Smooth muscle cell (in vitro differentiated cells): ENCODE data around the gene GNPDA2. TPM values are rescaled to one million over a fixed set of nuclear protein-coding genes. Genes with fewer than 3 reads are reported as not detected.
A peak's percentile ranks its signal among the peaks of the same experiment; 100 is the strongest.

ENCODE experiments used
- DNase-seq: peaks from one replicate; lab custom pipeline; 2025; ENCODE audit not compliant: unreplicated experiment; lab: John Stamatoyannopoulos, UW
- H2AFZ ChIP-seq: fragments of 200-600 bp; sonication (generic); 2 replicates; pipeline ENCODE4 v1.6.0; 2016; ENCODE audit warnings: antibody characterized with exemption, low read depth, mild to moderate bottlenecking
- H3F3A ChIP-seq: fragments of 200-600 bp; sonication (generic); 2 replicates; pipeline ENCODE4 v1.6.0; 2017; ENCODE audit warnings: antibody characterized with exemption, low read depth
- H3K27ac ChIP-seq: fragments of 200-600 bp; sonication (generic); 2 replicates; pipeline ENCODE4 v1.5.1; 2016; ENCODE audit warnings: low read depth, mild to moderate bottlenecking
- H3K27me3 ChIP-seq: fragments of 200-600 bp; sonication (generic); 2 replicates; pipeline ENCODE4 v1.6.1; 2016; ENCODE audit warnings: low read depth, mild to moderate bottlenecking
- H3K36me3 ChIP-seq: fragments of 200-600 bp; sonication (generic); 2 replicates; pipeline ENCODE4 v1.5.1; 2016; ENCODE audit warnings: low read depth
- H3K4me1 ChIP-seq: fragments of 200-600 bp; sonication (generic); 2 replicates; pipeline ENCODE4 v1.5.1; 2016; ENCODE audit warnings: low read depth
- H3K4me2 ChIP-seq: fragments of 200-600 bp; sonication (generic); 2 replicates; pipeline ENCODE4 v1.6.0; 2016; ENCODE audit warnings: mild to moderate bottlenecking
- H3K4me3 ChIP-seq: fragments of 200-600 bp; sonication (generic); 2 replicates; pipeline ENCODE4 v1.5.1; 2016; ENCODE audit warnings: mild to moderate bottlenecking
- H3K79me2 ChIP-seq: fragments of 200-600 bp; sonication (generic); 2 replicates; pipeline ENCODE4 v1.6.0; 2016; ENCODE audit warnings: low read depth, mild to moderate bottlenecking
- H3K9ac ChIP-seq: fragments of 200-600 bp; sonication (generic); 2 replicates; pipeline ENCODE4 v1.6.0; 2016; ENCODE audit warnings: low read depth
- H3K9me3 ChIP-seq: fragments of 200-600 bp; sonication (generic); replicated peaks from 2 replicates; pipeline ENCODE4 v1.5.1; 2016; ENCODE audit warnings: low read depth
- H4K20me1 ChIP-seq: fragments of 200-600 bp; sonication (generic); 2 replicates; pipeline ENCODE4 v1.6.0; 2016; ENCODE audit warnings: low read depth
- WGBS: methylation state at CpG from one replicate; pipeline ENCODE4 v1.1.7; 2016; ENCODE audit warnings: low lambda C conversion rate; 5-methylcytosine and 5-hydroxymethylcytosine counted together
- polyA plus RNA-seq: library from polyadenylated mRNA; unstranded; fragments of >200 nt; fragmentation: Nextera tagmentation; extraction: Ambion mirVana; gene quantifications from 2 replicates; pipeline ENCODE4 v1.2.1, GENCODE V29; 2016
- total RNA-seq: library from RNA; depleted of rRNA; stranded (reverse); fragments of >200 nt; gene quantifications from 2 replicates; pipeline ENCODE4 v1.2.3, GENCODE V29; 2014
- TF ChIP-seq, protein P1 (sequence below): fragments of 200-600 bp; sonication (generic); IDR thresholded peaks from 2 replicates; pipeline ENCODE4 v1.5.1; 2017; ENCODE audit warnings: borderline replicate concordance, mild to moderate bottlenecking, antibody characterized with exemption; ENCODE audit not compliant: insufficient read depth, poor library complexity, severe bottlenecking

The GNPDA2 gene
- total and polyA plus RNA-seq, 2 experiments from 2014 or later: 22.2 to 25.5 TPM

DNA sequence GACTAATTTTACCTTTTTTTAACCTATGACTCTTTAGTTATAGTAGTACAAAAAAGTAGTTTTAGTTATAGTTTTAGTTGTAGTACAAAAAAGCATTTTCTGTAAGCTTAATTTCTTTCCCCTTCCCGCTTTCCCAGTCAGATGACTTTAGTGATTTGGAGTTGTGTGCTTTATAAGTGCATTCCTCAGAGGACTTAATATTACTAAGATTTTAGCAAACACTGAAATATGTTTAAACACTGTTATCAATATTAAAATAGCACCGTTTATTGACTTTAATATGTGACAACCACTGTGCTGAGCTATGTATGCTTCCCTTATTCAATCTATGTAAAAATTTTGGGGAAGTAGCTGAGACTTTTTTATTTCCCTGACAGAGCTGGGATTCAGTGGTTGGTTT lies 25.3 kb downstream of the GNPDA2 start:
- H3K27ac ChIP-seq: no peak overlapping the region

DNA sequence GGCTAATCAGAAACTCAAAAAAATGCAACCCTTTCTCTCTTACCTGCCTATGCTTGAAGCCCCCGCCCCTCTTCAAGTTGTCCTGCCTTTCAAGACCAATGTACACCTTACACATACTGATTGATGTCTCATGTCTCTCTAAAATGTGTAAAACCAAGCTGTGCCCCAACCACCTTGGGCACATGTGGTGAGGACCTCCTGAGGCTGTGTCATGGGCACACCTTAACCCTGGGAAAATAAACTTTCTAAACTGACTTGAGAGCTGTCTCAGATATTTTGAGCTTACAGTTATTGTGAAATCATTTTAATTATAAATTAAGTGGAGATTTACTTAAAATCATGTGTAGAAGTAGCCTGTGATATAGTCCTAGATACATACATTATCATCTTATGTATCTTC lies 25.9 kb downstream of the GNPDA2 start:
- TF ChIP-seq, protein P1, sequence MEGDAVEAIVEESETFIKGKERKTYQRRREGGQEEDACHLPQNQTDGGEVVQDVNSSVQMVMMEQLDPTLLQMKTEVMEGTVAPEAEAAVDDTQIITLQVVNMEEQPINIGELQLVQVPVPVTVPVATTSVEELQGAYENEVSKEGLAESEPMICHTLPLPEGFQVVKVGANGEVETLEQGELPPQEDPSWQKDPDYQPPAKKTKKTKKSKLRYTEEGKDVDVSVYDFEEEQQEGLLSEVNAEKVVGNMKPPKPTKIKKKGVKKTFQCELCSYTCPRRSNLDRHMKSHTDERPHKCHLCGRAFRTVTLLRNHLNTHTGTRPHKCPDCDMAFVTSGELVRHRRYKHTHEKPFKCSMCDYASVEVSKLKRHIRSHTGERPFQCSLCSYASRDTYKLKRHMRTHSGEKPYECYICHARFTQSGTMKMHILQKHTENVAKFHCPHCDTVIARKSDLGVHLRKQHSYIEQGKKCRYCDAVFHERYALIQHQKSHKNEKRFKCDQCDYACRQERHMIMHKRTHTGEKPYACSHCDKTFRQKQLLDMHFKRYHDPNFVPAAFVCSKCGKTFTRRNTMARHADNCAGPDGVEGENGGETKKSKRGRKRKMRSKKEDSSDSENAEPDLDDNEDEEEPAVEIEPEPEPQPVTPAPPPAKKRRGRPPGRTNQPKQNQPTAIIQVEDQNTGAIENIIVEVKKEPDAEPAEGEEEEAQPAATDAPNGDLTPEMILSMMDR: no peak
- H3K79me2 ChIP-seq: no peaks in the 10 kb centered on the region
- no peak overlapping the region for H3K4me2 ChIP-seq
- no peaks in the 10 kb centered on the region for H3K27me3 ChIP-seq
- H4K20me1 ChIP-seq: no peaks in the 10 kb centered on the region
- H3K4me3 ChIP-seq: no peak overlapping the region
- H3K9me3 ChIP-seq: no peaks in the 10 kb centered on the region
- H3K36me3 ChIP-seq: peaks cover 27% of the 10 kb centered on the region
- DNase-seq: no peak
- 100% methylated on average over 1 of the region's 1 CpG for WGBS
- H3K27ac ChIP-seq: no peak overlapping the region
- no peak overlapping the region for H2AFZ ChIP-seq
- H3K4me1 ChIP-seq: no peaks in the 10 kb centered on the region
- no peak overlapping the region for H3K9ac ChIP-seq
- no peaks in the 10 kb centered on the region for H3F3A ChIP-seq

More for the DNA sequence above, 25.3 kb downstream of the GNPDA2 start:
- peaks cover 21% of the 10 kb centered on the region for H3K36me3 ChIP-seq
- no peaks in the 10 kb centered on the region for H3K9me3 ChIP-seq
- DNase-seq: no peak
- H4K20me1 ChIP-seq: no peaks in the 10 kb centered on the region
- no peak overlapping the region for H3K4me3 ChIP-seq
- TF ChIP-seq, protein P1: no peak
- no peaks in the 10 kb centered on the region for H3F3A ChIP-seq
- H2AFZ ChIP-seq: no peak overlapping the region
- 96% methylated on average over 2 of the region's 2 CpGs for WGBS
- H3K79me2 ChIP-seq: no peaks in the 10 kb centered on the region
- no peak overlapping the region for H3K4me2 ChIP-seq
- no peaks in the 10 kb centered on the region for H3K4me1 ChIP-seq
- H3K27me3 ChIP-seq: no peaks in the 10 kb centered on the region
- H3K9ac ChIP-seq: no peak overlapping the region

DNA sequence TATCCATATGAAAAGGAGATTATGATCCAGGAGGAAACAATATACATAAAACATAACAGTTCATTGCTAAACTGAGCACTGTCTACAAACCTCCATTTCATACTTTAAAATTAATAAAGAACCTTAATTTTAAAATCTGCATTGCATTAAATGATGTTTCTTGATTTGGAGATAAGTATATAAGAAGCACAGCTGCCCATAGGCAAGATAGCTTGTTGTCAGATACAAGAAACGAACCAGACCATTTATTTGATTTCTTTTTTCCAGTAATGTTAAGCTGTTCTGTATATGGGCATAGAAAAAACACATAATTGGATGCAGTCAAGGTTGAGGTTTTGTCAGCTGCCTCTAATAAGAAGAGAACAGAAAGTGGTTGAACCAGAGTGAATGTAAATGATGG lies 41.7 kb downstream of the GNPDA2 start:
- WGBS: 95% methylated on average over 1 of the region's 1 CpG
- TF ChIP-seq, protein P1: no peak
- H3K27ac ChIP-seq: no peak overlapping the region
- no peaks in the 10 kb centered on the region for H3K27me3 ChIP-seq
- H4K20me1 ChIP-seq: no peaks in the 10 kb centered on the region
- no peak overlapping the region for H3K4me3 ChIP-seq
- no peak overlapping the region for H3K9ac ChIP-seq
- no peak for DNase-seq
- peaks cover 12% of the 10 kb centered on the region for H3K4me1 ChIP-seq
- no peaks in the 10 kb centered on the region for H3F3A ChIP-seq
- no peak overlapping the region for H3K4me2 ChIP-seq
- H2AFZ ChIP-seq: no peak overlapping the region
- no peaks in the 10 kb centered on the region for H3K9me3 ChIP-seq
- H3K79me2 ChIP-seq: peaks cover 17% of the 10 kb centered on the region
- H3K36me3 ChIP-seq: peaks cover 24% of the 10 kb centered on the region

DNA sequence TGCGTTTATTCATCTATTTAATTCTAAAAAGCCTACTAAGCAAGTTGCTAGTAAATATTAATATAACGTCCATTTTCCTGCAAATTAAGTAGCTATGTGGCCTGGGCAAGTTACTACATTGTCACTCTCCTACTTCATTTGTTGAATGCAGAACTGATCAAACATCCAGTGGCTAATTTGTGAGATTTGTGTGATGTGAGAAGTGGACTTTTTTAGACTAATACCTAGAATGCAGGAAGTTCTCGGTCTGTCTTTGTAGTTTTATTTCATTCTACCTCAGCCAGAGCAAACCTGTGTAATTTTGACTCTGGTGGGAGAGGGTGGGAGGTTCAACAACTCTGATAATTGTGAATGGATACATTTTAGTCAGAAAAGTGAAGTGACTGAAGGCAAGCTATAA lies 47.3 kb downstream of the GNPDA2 start:
- H2AFZ ChIP-seq: peak overlapping the region; percentile 94
- H3K4me3 ChIP-seq: peak overlapping the region; percentile 73
- H3K36me3 ChIP-seq: no peaks in the 10 kb centered on the region
- WGBS: 11% methylated on average over 3 of the region's 3 CpGs
- H3K4me2 ChIP-seq: peak overlapping the region; percentile 85
- H3K4me1 ChIP-seq: peaks cover 19% of the 10 kb centered on the region
- TF ChIP-seq, protein P1: no peak
- peak overlapping the region; percentile 92 for H3K9ac ChIP-seq
- DNase-seq: no peak
- H3K27ac ChIP-seq: peak overlapping the region; percentile 84
- peaks cover 28% of the 10 kb centered on the region for H3K79me2 ChIP-seq
- H3K9me3 ChIP-seq: no peaks in the 10 kb centered on the region
- H3F3A ChIP-seq: no peaks in the 10 kb centered on the region
- no peaks in the 10 kb centered on the region for H4K20me1 ChIP-seq
- H3K27me3 ChIP-seq: no peaks in the 10 kb centered on the region
